HepG2 (cell line): Measurements from ENCODE around the gene BRAF. TPM values are rescaled to one million over a fixed set of nuclear protein-coding genes. Genes with fewer than 3 reads are reported as not detected.

Source experiments
- ATF7-NPFF ChIP-seq: sonication (generic); formaldehyde crosslinking; IDR thresholded peaks from 2 replicates; pipeline ENCODE4 v1.8.1; 2023; ENCODE audit warnings: mild to moderate bottlenecking, low read depth, missing genetic modification reagents, moderate library complexity
- ATRX ChIP-seq: sonication (generic); formaldehyde crosslinking; IDR thresholded peaks from 2 replicates; pipeline ENCODE4 v1.4.0; 2020; ENCODE audit warnings: missing genetic modification reagents, borderline replicate concordance
- CERS6 ChIP-seq: sonication (generic); formaldehyde crosslinking; IDR thresholded peaks from 2 replicates; pipeline ENCODE4 v1.5.0; 2020; ENCODE audit warnings: missing genetic modification reagents
- FOXK2 ChIP-seq: fragments of 450-650 bp; IDR thresholded peaks from 2 replicates; pipeline ENCODE4 v1.6.1; 2016
- GFI1 ChIP-seq: sonication (generic); formaldehyde crosslinking; IDR thresholded peaks from 2 replicates; pipeline ENCODE4 v1.5.0; 2020; ENCODE audit warnings: missing genetic modification reagents, mild to moderate bottlenecking, borderline replicate concordance
- MAX ChIP-seq: IDR thresholded peaks from 2 replicates; pipeline ENCODE4 v1.6.1; 2012; ENCODE audit warnings: inconsistent platforms
- PHB2 ChIP-seq: fragments of 450-650 bp; IDR thresholded peaks from 2 replicates; pipeline ENCODE4 v1.6.1; 2018; ENCODE audit not compliant: partially characterized antibody
- SKIL ChIP-seq: sonication (generic); formaldehyde crosslinking; IDR thresholded peaks from 2 replicates; pipeline ENCODE4 v1.8.0; 2022; ENCODE audit warnings: missing genetic modification reagents, mild to moderate bottlenecking, moderate library complexity, borderline replicate concordance
- SOX6 ChIP-seq, 2 experiments: fragments of 450-650 bp in 1 of 2; sonication (generic) in 1 of 2; formaldehyde crosslinking in 1 of 2; IDR thresholded peaks; 2 replicates each; pipeline versions ENCODE4 v1.4.0 to v1.6.1; 2017 to 2020; ENCODE audit warnings: antibody characterized with exemption in 1 of 2, mild to moderate bottlenecking in 1 of 2, missing genetic modification reagents in 1 of 2
- SRSF9 ChIP-seq: fragments of 200-400 bp; formaldehyde crosslinking; IDR thresholded peaks from 2 replicates; pipeline ENCODE4 v1.6.1; 2018; ENCODE audit warnings: borderline replicate concordance, mild to moderate bottlenecking, low read depth, low read length; ENCODE audit not compliant: insufficient read depth, poor library complexity, severe bottlenecking
- ZBTB26 ChIP-seq: IDR thresholded peaks from 2 replicates; pipeline ENCODE4 v1.6.1; 2016; ENCODE audit warnings: missing compliant biosample characterization, missing genetic modification reagents, borderline replicate concordance
- ZC3H13 ChIP-seq: sonication (generic); formaldehyde crosslinking; IDR thresholded peaks from 2 replicates; pipeline ENCODE4 v1.8.1; 2023; ENCODE audit warnings: mild to moderate bottlenecking, missing genetic modification reagents, moderate library complexity
- ZFP1 ChIP-seq: IDR thresholded peaks from 2 replicates; pipeline ENCODE4 v1.6.1; 2016
- ZNF256 ChIP-seq: sonication (generic); formaldehyde crosslinking; conservative IDR thresholded peaks from 2 replicates; pipeline ENCODE4 v1.4.0; 2020; ENCODE audit warnings: missing genetic modification reagents
- ZNF430 ChIP-seq: sonication (generic); formaldehyde crosslinking; IDR thresholded peaks from 2 replicates; pipeline ENCODE4 v1.9.0; 2021; ENCODE audit warnings: mild to moderate bottlenecking, missing genetic modification reagents
- ZNF510 ChIP-seq: sonication (generic); formaldehyde crosslinking; IDR thresholded peaks from 2 replicates; pipeline ENCODE4 v1.4.0; 2020; ENCODE audit warnings: low read depth, mild to moderate bottlenecking, missing genetic modification reagents
- ZNF552 ChIP-seq: sonication (generic); formaldehyde crosslinking; IDR thresholded peaks from 2 replicates; pipeline ENCODE4 v1.9.0; 2022; ENCODE audit warnings: missing genetic modification reagents, mild to moderate bottlenecking, borderline replicate concordance
- ZNF629 ChIP-seq: sonication (generic); formaldehyde crosslinking; conservative IDR thresholded peaks from 2 replicates; pipeline ENCODE4 v1.5.0; 2020; ENCODE audit warnings: missing genetic modification reagents
- ZNF639 ChIP-seq: conservative IDR thresholded peaks from 2 replicates; pipeline ENCODE4 v1.6.1; 2018; ENCODE audit warnings: missing genetic modification reagents
- ZNF841 ChIP-seq: sonication (generic); formaldehyde crosslinking; IDR thresholded peaks from 2 replicates; pipeline ENCODE4 v1.8.1; 2023; ENCODE audit warnings: missing genetic modification reagents, borderline replicate concordance
- polyA plus RNA-seq, 8 experiments: library from polyadenylated mRNA; depleted of rRNA in 3 of 8; stranded (reverse) in 7 of 8; unstranded in 1 of 8; fragments of >200 nt; fragmentation: Illumina TruSeq in 4 of 8; extraction: Trizol in 4 of 8; gene quantifications; 2 replicates each; pipeline versions ENCODE4 v1.2.1 to v1.2.3, GENCODE V29; 2011 to 2016; ENCODE audit warnings: low read depth in 4 of 8, missing spikeins in 1 of 8, mixed read lengths in 1 of 8; ENCODE audit not compliant: insufficient read depth in 1 of 8
- total RNA-seq, 5 experiments: library from RNA; depleted of rRNA; stranded (reverse); fragments of >200 nt; fragmentation: Illumina TruSeq; extraction: Trizol; gene quantifications; 2 replicates each; pipeline ENCODE4 v1.2.3, GENCODE V29; 2016; ENCODE audit warnings: low read depth in 1 of 5
- TF ChIP-seq, protein P1 (sequence below): sonication (generic); formaldehyde crosslinking; IDR thresholded peaks from 2 replicates; pipeline ENCODE4 v1.4.0; 2020; ENCODE audit warnings: missing genetic modification reagents, borderline replicate concordance

BRAF gene
- total and polyA plus RNA-seq, 2 of the 13 experiments (the other 11 are each of a cell fraction or from before 2014, with no cell fraction given) = 12.5 to 13.4 TPM

GRCh38 chr7:140972876-140973829 is 48.4 kb upstream of the BRAF start (continued):
- no peak for TF ChIP-seq ZNF256
- TF ChIP-seq ZFP1 (CRISPR knock-in tag) = peak; percentile 42; the same call in 1 of the 2 replicates
- TF ChIP-seq PHB2 = no peak
- peak; percentile 34; the same call in 1 of the 2 replicates for TF ChIP-seq MAX
- TF ChIP-seq ZNF629 (CRISPR knock-in tag) = 0 out of 2 replicates have a peak, but pooled peaks have one; percentile 33
- no peak for TF ChIP-seq ZNF552 (CRISPR knock-in tag)
- no peak for TF ChIP-seq ZNF430
- peak; percentile 28; the same call in 1 of the 2 replicates for TF ChIP-seq GFI1 (CRISPR knock-in tag)
- 0 out of 2 replicates have a peak, but pooled peaks have one; percentile 39 for TF ChIP-seq ZC3H13
- TF ChIP-seq, protein P1, sequence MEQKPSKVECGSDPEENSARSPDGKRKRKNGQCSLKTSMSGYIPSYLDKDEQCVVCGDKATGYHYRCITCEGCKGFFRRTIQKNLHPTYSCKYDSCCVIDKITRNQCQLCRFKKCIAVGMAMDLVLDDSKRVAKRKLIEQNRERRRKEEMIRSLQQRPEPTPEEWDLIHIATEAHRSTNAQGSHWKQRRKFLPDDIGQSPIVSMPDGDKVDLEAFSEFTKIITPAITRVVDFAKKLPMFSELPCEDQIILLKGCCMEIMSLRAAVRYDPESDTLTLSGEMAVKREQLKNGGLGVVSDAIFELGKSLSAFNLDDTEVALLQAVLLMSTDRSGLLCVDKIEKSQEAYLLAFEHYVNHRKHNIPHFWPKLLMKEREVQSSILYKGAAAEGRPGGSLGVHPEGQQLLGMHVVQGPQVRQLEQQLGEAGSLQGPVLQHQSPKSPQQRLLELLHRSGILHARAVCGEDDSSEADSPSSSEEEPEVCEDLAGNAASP (CRISPR knock-in tag) = peak; percentile 61; the same call in 1 of the 2 replicates
- TF ChIP-seq SKIL (CRISPR knock-in tag) = peak; percentile 50; the same call in 1 of the 2 replicates
- TF ChIP-seq ZNF510 (CRISPR knock-in tag) = no peak
- TF ChIP-seq ZBTB26 (CRISPR knock-in tag) = no peak
- TF ChIP-seq CERS6 (CRISPR knock-in tag) = no peak
- TF ChIP-seq FOXK2 = peak; percentile 86
- peak; percentile 50; the same call in 1 of the 2 replicates for TF ChIP-seq ATF7-NPFF
- no peak for TF ChIP-seq SRSF9
- no peak for TF ChIP-seq ZNF841 (CRISPR knock-in tag)
- no peak for TF ChIP-seq ATRX (CRISPR knock-in tag)
- no peak for TF ChIP-seq ZNF639
- TF ChIP-seq SOX6 (IDR thresholded peaks at IDR 0.05) = no peak
- TF ChIP-seq SOX6 (CRISPR knock-in tag; IDR thresholded peaks at IDR 0.05) = peak; percentile 92
